Upper lobe of left lung (tissue), 4 donors: ENCODE data around the gene BACE1.

Source experiments
- POLR2A ChIP-seq, 4 donors: fragments of 450-650 bp; IDR thresholded peaks; one replicate each; pipeline ENCODE4 v1.5.1; 2016 to 2017; ENCODE audit warnings: antibody characterized with exemption in 4 of 4, mild to moderate bottlenecking in 2 of 4
- TF ChIP-seq, protein P1 (sequence below), 6 experiments: fragments of 450-650 bp in 4 of 6; fragments of 200-600 bp in 2 of 6; sonication (generic) in 2 of 6; IDR thresholded peaks; one replicate each; pipeline ENCODE4 v1.5.1; 2016 to 2019; ENCODE audit warnings: antibody characterized with exemption in 6 of 6

DNA sequence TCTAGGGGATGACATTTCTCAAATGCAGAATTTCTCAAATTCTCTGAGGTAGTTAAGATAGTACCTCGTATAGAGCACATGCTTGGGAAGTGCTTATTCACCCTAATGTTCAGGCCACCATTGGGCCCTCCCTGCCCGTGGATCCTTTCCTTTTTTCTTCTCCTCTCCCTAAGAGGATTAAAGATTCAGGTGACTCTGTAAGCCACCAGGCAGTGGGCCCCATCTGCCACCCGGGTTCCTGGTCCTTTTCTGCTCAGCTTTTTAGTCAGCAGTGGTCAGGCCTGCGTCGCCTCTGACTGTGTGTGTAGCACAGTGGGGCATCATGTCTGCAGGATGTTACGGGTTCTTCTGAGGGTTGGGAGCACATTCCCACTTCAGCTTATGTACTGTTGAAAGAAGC, 18.8 kb upstream of the BACE1 start:
- TF ChIP-seq, protein P1, sequence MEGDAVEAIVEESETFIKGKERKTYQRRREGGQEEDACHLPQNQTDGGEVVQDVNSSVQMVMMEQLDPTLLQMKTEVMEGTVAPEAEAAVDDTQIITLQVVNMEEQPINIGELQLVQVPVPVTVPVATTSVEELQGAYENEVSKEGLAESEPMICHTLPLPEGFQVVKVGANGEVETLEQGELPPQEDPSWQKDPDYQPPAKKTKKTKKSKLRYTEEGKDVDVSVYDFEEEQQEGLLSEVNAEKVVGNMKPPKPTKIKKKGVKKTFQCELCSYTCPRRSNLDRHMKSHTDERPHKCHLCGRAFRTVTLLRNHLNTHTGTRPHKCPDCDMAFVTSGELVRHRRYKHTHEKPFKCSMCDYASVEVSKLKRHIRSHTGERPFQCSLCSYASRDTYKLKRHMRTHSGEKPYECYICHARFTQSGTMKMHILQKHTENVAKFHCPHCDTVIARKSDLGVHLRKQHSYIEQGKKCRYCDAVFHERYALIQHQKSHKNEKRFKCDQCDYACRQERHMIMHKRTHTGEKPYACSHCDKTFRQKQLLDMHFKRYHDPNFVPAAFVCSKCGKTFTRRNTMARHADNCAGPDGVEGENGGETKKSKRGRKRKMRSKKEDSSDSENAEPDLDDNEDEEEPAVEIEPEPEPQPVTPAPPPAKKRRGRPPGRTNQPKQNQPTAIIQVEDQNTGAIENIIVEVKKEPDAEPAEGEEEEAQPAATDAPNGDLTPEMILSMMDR (IDR thresholded peaks at IDR 0.05): no peak
- no peak for TF ChIP-seq POLR2A (IDR thresholded peaks at IDR 0.05)
